ENCODE measurements around the gene STK39.

Gene STK39

GRCh38 chr2:168033966-168034365, 213.4 kb downstream of the STK39 start:
- DNase-seq = no peak

GRCh38 chr2:168032091-168032490, 215.3 kb downstream of the STK39 start:
- DNase-seq = no peak

- no peak for DNase-seq
Observed at GRCh38 chr2:168030862-168031624, 216.4 kb downstream of the STK39 start.

- DNase-seq = no peak
Observed at GRCh38 chr2:168029071-168029470, 218.3 kb downstream of the STK39 start.

GRCh38 chr2:168028362-168028761, 219.0 kb downstream of the STK39 start:
- no peak for DNase-seq

GRCh38 chr2:168025487-168026202, 221.8 kb downstream of the STK39 start:
- no peak for DNase-seq

GRCh38 chr2:168024459-168024858, 222.9 kb downstream of the STK39 start:
- no peak for DNase-seq

GRCh38 chr2:168021800-168022587, 225.4 kb downstream of the STK39 start:
- no peak for DNase-seq

- no peak for DNase-seq
Observed at GRCh38 chr2:168015274-168015953, 232.0 kb downstream of the STK39 start.

GRCh38 chr2:168009900-168010299, 237.5 kb downstream of the STK39 start:
- DNase-seq = no peak

- DNase-seq = no peak
Observed at GRCh38 chr2:168008646-168009195, 238.7 kb downstream of the STK39 start.

- DNase-seq = no peak
Observed at GRCh38 chr2:168006498-168006897, 240.9 kb downstream of the STK39 start.

- no peak for DNase-seq
Observed at GRCh38 chr2:168005586-168005985, 241.8 kb downstream of the STK39 start.

- DNase-seq = no peak
Observed at GRCh38 chr2:168003876-168004275, 243.5 kb downstream of the STK39 start.

GRCh38 chr2:168002021-168002553, 245.3 kb downstream of the STK39 start:
- no peak for DNase-seq

GRCh38 chr2:167992278-167992677, 255.1 kb downstream of the STK39 start:
- DNase-seq = no peak

GRCh38 chr2:167990062-167990461, 257.3 kb downstream of the STK39 start:
- no peak for DNase-seq

GRCh38 chr2:167988296-167988695, 259.1 kb downstream of the STK39 start:
- no peak for DNase-seq

- no peak for DNase-seq
Observed at GRCh38 chr2:167987558-167987957, 259.8 kb downstream of the STK39 start.

- no peak for DNase-seq
Observed at GRCh38 chr2:167987026-167987425, 260.4 kb downstream of the STK39 start.

GRCh38 chr2:167986223-167986622, 261.2 kb downstream of the STK39 start:
- DNase-seq = no peak

- no peak for DNase-seq
Observed at GRCh38 chr2:167981945-167982344, 265.4 kb downstream of the STK39 start.
